WTC11 (cell line): ENCODE data around the gene HPSE. TPM values are rescaled to one million over a fixed set of nuclear protein-coding genes. Genes with fewer than 3 reads are reported as not detected.
"Not testable (repeated sequence)": the region's sequence is repeated elsewhere in the genome, so short reads cannot be mapped to it uniquely, and the experiment has no call there.

Experiments used
- ATAC-seq: fragments of 200-7000 bp; cut with Tn5 transposase; 2 replicates; pipeline ENCODE4 v1.10.0; 2021; ENCODE audit warnings: mild to moderate bottlenecking, moderate library complexity
- CTCF ChIA-PET: fragments of 300-600 bp; sonication (Branson Sonifier 250); formaldehyde crosslinking; loops from one replicate; lab custom pipeline; 2021; ENCODE audit warnings: antibody characterized with exemption; lab: Charles Lee
- POLR2A ChIA-PET: fragments of 350-600 bp; sonication (Branson Sonifier 250); formaldehyde crosslinking; loops from one replicate; lab custom pipeline; 2021; ENCODE audit warnings: antibody characterized with exemption; lab: Charles Lee
- DNase-seq: peaks from one replicate; pipeline ENCODE4 v3.0.0; 2021; ENCODE audit warnings: low spot score
- H3K27ac Mint-ChIP-seq: 2 replicates; pipeline ENCODE4 v1.8.0; 2021; ENCODE audit warnings: mixed read lengths
- H3K27me3 Mint-ChIP-seq: 2 replicates; pipeline ENCODE4 v1.8.0; 2021; ENCODE audit warnings: low read depth, mild to moderate bottlenecking, moderate library complexity, mixed read lengths
- H3K36me3 Mint-ChIP-seq: 2 replicates; pipeline ENCODE4 v1.8.0; 2021; ENCODE audit warnings: mixed read lengths
- H3K4me1 Mint-ChIP-seq: 2 replicates; pipeline ENCODE4 v1.8.0; 2022; ENCODE audit warnings: mixed read lengths
- H3K4me3 Mint-ChIP-seq: 2 replicates; pipeline ENCODE4 v1.8.0; 2021; ENCODE audit warnings: mild to moderate bottlenecking, moderate library complexity, mixed read lengths
- H3K9me3 Mint-ChIP-seq: 2 replicates; pipeline ENCODE4 v1.8.0; 2021; ENCODE audit warnings: mixed read lengths
- EMX1 ChIP-seq: fragments of 250-450 bp; sonication (Bioruptor Pico); IDR thresholded peaks from 2 replicates; pipeline ENCODE4 v1.8.0; 2021; ENCODE audit warnings: mild to moderate bottlenecking
- ERG ChIP-seq: fragments of 250-450 bp; sonication (Bioruptor Pico); IDR thresholded peaks from 2 replicates; pipeline ENCODE4 v1.8.0; 2021; ENCODE audit warnings: mild to moderate bottlenecking
- KAT7 ChIP-seq: sonication (generic); formaldehyde crosslinking; IDR thresholded peaks from 2 replicates; pipeline ENCODE4 v1.8.1; 2023; ENCODE audit warnings: missing genetic modification reagents, mild to moderate bottlenecking, borderline replicate concordance
- MYBL2 ChIP-seq: sonication (generic); formaldehyde crosslinking; IDR thresholded peaks from 2 replicates; pipeline ENCODE4 v1.8.1; 2023; ENCODE audit warnings: mild to moderate bottlenecking, moderate library complexity, missing genetic modification reagents
- NFATC4 ChIP-seq: fragments of 250-450 bp; sonication (Bioruptor Pico); IDR thresholded peaks from 2 replicates; pipeline ENCODE4 v1.9.0; 2021; ENCODE audit warnings: mild to moderate bottlenecking
- NR2C2 ChIP-seq: sonication (generic); formaldehyde crosslinking; IDR thresholded peaks from 2 replicates; pipeline ENCODE4 v1.8.0; 2022; ENCODE audit warnings: mild to moderate bottlenecking, missing genetic modification reagents
- NR3C1 ChIP-seq: sonication (generic); formaldehyde crosslinking; conservative IDR thresholded peaks from 2 replicates; pipeline ENCODE4 v1.8.1; 2023; ENCODE audit warnings: low read depth, mild to moderate bottlenecking, missing genetic modification reagents
- RORB ChIP-seq: fragments of 250-450 bp; sonication (Bioruptor Pico); IDR thresholded peaks from 2 replicates; pipeline ENCODE4 v1.9.0; 2021; ENCODE audit warnings: mild to moderate bottlenecking
- SP1 ChIP-seq: sonication (generic); formaldehyde crosslinking; conservative IDR thresholded peaks from 2 replicates; pipeline ENCODE4 v1.8.1; 2022; ENCODE audit warnings: missing genetic modification reagents
- TEAD1 ChIP-seq: sonication (generic); formaldehyde crosslinking; IDR thresholded peaks from 2 replicates; pipeline ENCODE4 v1.8.0; 2022; ENCODE audit warnings: mild to moderate bottlenecking, missing genetic modification reagents
- ZNF232 ChIP-seq: sonication (generic); formaldehyde crosslinking; IDR thresholded peaks from 2 replicates; pipeline ENCODE4 v1.8.0; 2022; ENCODE audit warnings: mild to moderate bottlenecking, missing genetic modification reagents
- ZNF396 ChIP-seq: fragments of 250-450 bp; sonication (Bioruptor Pico); IDR thresholded peaks from 2 replicates; pipeline ENCODE4 v1.8.0; 2021; ENCODE audit warnings: mild to moderate bottlenecking, moderate library complexity, borderline replicate concordance
- ZNF512 ChIP-seq: sonication (generic); formaldehyde crosslinking; IDR thresholded peaks from 2 replicates; pipeline ENCODE4 v1.8.1; 2022; ENCODE audit warnings: missing genetic modification reagents, borderline replicate concordance
- total RNA-seq: library from RNA; stranded (reverse); gene quantifications from 3 replicates; pipeline ENCODE4 v1.2.3, GENCODE V29; 2021
- TF ChIP-seq, protein P1 (sequence below): fragments of 250-450 bp; sonication (Bioruptor Pico); conservative IDR thresholded peaks from 2 replicates; pipeline ENCODE4 v1.9.0; 2021; ENCODE audit warnings: mild to moderate bottlenecking
- TF ChIP-seq, protein P2 (sequence below): sonication (generic); formaldehyde crosslinking; IDR thresholded peaks from 2 replicates; pipeline ENCODE4 v1.8.1; 2022; ENCODE audit warnings: low read depth, mild to moderate bottlenecking, moderate library complexity, missing genetic modification reagents, borderline replicate concordance
- TF ChIP-seq, protein P3 (sequence below): sonication (generic); formaldehyde crosslinking; IDR thresholded peaks from 2 replicates; pipeline ENCODE4 v1.8.1; 2023; ENCODE audit warnings: mild to moderate bottlenecking, missing genetic modification reagents
- TF ChIP-seq, protein P4 (sequence below): sonication (generic); formaldehyde crosslinking; IDR thresholded peaks from 2 replicates; pipeline ENCODE4 v1.8.0; 2022; ENCODE audit warnings: mild to moderate bottlenecking, missing genetic modification reagents
- TF ChIP-seq, protein P5 (sequence below): fragments of 250-450 bp; sonication (Bioruptor Pico); IDR thresholded peaks from 2 replicates; pipeline ENCODE4 v1.9.0; 2021; ENCODE audit warnings: mild to moderate bottlenecking

Gene HPSE
- total RNA-seq, 1 experiment from 2014 or later = 3.0 TPM

DNA sequence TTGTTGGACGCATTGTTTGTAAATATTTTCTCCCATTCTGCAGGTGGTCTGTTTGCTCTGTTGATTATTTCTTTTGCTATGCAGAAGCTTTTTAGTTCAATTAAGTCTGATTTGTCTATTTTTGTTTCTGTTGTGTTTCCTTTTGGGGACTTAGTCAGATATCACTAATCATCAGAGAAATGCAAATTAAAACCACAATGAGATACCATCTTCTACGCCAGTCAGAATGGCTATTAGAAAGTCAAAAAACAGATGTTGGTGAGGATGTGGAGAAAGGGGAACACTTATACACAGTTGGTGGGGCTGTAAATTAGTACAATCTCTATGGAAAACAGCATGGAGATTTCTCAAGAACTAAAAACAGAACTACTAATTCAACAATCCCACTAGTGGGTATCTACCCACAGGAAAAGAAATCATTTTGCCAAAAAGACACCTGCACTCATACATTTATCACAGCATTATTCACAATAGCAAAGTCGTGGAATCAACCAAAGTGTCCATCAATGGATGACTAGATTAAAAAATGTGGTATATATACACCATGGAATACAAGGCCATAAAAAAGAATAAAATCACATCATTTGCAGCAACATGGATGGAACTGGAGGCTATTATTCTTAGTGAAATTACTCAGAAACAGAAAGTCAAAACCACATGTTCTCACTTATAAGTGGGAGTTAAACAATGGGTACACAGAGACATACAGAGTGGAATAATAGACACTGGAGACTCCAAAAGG is 58.2 kb downstream of the HPSE start (continued):
- TF ChIP-seq, protein P1, sequence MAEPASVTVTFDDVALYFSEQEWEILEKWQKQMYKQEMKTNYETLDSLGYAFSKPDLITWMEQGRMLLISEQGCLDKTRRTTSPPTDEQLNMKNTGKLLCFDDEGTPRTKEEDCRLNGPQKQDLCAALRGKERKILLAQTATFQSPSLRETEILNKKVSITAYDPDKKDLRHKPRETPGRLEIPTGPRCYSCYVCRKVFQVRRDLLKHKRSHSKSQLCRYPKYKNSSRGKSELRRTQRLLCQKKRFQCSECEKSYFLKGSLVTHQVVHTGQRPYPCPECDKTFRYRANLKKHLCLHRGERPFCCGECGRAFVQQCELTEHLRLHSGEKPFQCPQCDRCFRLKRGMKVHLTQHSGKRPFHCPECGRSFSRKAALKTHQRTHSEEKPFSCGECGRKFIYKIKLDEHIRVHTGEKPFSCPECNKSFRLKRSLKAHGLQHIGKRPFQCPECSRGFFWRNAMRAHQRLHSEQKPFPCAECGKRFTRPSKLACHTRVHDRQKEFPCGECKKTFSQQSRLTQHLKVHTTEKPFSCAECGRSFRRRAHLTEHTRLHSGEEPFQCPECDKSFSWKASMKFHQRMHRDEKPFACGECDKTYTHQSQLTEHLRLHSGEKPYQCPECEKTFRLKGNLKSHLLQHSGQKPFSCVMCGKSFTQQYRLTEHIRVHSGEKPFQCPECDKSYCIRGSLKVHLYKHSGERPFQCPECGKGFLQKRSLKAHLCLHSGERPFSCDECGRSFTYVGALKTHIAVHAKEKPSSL (CRISPR knock-in tag) = no peak
- no peak for TF ChIP-seq ZNF232 (CRISPR knock-in tag)
- no peak for TF ChIP-seq KAT7
- TF ChIP-seq, protein P2, sequence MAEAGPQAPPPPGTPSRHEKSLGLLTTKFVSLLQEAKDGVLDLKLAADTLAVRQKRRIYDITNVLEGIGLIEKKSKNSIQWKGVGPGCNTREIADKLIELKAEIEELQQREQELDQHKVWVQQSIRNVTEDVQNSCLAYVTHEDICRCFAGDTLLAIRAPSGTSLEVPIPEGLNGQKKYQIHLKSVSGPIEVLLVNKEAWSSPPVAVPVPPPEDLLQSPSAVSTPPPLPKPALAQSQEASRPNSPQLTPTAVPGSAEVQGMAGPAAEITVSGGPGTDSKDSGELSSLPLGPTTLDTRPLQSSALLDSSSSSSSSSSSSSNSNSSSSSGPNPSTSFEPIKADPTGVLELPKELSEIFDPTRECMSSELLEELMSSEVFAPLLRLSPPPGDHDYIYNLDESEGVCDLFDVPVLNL (CRISPR knock-in tag) = no peak
- TF ChIP-seq NR2C2 (CRISPR knock-in tag) = no peak
- no peak for TF ChIP-seq MYBL2 (CRISPR knock-in tag)
- TF ChIP-seq EMX1 (CRISPR knock-in tag) = no peak
- TF ChIP-seq, protein P3, sequence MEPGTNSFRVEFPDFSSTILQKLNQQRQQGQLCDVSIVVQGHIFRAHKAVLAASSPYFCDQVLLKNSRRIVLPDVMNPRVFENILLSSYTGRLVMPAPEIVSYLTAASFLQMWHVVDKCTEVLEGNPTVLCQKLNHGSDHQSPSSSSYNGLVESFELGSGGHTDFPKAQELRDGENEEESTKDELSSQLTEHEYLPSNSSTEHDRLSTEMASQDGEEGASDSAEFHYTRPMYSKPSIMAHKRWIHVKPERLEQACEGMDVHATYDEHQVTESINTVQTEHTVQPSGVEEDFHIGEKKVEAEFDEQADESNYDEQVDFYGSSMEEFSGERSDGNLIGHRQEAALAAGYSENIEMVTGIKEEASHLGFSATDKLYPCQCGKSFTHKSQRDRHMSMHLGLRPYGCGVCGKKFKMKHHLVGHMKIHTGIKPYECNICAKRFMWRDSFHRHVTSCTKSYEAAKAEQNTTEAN = no peak
- TF ChIP-seq ZNF512 = no peak
- TF ChIP-seq ERG = no peak
- no peak for TF ChIP-seq RORB (CRISPR knock-in tag)
- TF ChIP-seq SP1 = no peak

DNA sequence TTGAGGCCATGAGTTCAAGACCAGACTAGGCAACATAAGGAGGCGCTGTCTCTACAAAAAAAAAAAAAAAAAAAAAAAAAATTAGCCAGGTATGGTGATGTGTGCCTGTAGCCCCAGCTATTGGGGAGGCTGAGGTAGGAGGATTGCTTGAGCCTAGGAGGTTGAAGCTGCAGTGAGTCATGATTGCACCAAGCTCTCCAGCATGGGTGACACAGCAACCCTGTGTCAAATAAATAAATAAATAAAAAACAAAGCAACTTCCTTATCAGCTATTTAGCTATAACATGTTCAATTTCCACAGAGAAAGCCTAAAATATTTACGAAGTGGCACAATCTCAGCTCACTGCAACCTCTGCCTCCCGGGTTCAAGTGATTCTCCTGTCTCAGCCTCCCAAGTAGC is 60.7 kb downstream of the HPSE start:
- H3K36me3 Mint-ChIP-seq, H3K4me3 Mint-ChIP-seq, ATAC-seq, H3K27ac Mint-ChIP-seq, H3K27me3 Mint-ChIP-seq, DNase-seq, H3K9me3 Mint-ChIP-seq, H3K4me1 Mint-ChIP-seq: not testable (repeated sequence)
- ChIA-PET CTCF (interaction anchor here (0.9 to 1.6 kb wide), 3 partner anchors 8 to 21 kb away, joined by 3 to 4 read pairs (median 4); partner anchors contain the start of gene COQ2), POLR2A (interaction anchor here (0.7 kb wide), 1 partner anchor 275 kb away, joined by 6 read pairs; no protein-coding TSS in a partner anchor)

DNA sequence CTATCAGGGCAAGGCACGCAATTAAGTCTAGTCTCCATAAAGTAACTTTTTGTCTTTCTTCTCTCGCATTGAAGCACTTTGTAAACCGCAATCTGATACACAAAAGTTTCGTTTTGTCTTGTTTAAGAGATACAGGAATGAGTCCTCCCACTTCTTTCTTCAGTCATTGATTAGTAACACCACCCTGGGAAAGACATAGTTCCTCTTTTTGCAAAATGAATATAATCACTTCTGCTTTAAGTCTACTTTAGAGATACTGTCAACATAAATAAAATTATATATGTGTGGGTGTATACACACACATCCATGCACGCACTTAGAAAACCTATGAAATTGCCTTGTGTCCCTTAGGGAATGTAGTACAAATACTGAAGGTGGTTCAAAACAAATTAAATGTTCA is 61.7 kb downstream of the HPSE start:
- Mint-ChIP-seq H3K27ac (no peak overlapping the region), H3K4me1 (no peaks in the 10 kb centered on the region), H3K36me3 (peaks cover 4% of the 10 kb centered on the region), H3K27me3 (no peaks in the 10 kb centered on the region), H3K9me3 (no peaks in the 10 kb centered on the region), H3K4me3 (no peak overlapping the region)
- DNase-seq (no peak), ATAC-seq (no peak)
- TF ChIP-seq, protein P4, sequence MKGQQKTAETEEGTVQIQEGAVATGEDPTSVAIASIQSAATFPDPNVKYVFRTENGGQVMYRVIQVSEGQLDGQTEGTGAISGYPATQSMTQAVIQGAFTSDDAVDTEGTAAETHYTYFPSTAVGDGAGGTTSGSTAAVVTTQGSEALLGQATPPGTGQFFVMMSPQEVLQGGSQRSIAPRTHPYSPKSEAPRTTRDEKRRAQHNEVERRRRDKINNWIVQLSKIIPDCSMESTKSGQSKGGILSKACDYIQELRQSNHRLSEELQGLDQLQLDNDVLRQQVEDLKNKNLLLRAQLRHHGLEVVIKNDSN (CRISPR knock-in tag) = no peak
- TF ChIP-seq, protein P1 (CRISPR knock-in tag) = no peak
- no peak for TF ChIP-seq NFATC4 (CRISPR knock-in tag)
- no peak for TF ChIP-seq TEAD1 (CRISPR knock-in tag)
- TF ChIP-seq NR2C2 (CRISPR knock-in tag) = no peak
- no peak for TF ChIP-seq NR3C1 (CRISPR knock-in tag)
- TF ChIP-seq, protein P5, sequence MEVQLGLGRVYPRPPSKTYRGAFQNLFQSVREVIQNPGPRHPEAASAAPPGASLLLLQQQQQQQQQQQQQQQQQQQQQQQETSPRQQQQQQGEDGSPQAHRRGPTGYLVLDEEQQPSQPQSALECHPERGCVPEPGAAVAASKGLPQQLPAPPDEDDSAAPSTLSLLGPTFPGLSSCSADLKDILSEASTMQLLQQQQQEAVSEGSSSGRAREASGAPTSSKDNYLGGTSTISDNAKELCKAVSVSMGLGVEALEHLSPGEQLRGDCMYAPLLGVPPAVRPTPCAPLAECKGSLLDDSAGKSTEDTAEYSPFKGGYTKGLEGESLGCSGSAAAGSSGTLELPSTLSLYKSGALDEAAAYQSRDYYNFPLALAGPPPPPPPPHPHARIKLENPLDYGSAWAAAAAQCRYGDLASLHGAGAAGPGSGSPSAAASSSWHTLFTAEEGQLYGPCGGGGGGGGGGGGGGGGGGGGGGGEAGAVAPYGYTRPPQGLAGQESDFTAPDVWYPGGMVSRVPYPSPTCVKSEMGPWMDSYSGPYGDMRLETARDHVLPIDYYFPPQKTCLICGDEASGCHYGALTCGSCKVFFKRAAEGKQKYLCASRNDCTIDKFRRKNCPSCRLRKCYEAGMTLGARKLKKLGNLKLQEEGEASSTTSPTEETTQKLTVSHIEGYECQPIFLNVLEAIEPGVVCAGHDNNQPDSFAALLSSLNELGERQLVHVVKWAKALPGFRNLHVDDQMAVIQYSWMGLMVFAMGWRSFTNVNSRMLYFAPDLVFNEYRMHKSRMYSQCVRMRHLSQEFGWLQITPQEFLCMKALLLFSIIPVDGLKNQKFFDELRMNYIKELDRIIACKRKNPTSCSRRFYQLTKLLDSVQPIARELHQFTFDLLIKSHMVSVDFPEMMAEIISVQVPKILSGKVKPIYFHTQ (CRISPR knock-in tag) = no peak
- no peak for TF ChIP-seq ZNF396 (CRISPR knock-in tag)
- ChIA-PET CTCF (interaction anchor here (1.6 to 2.0 kb wide), 2 partner anchors 9 to 20 kb away, joined by 4 to 15 read pairs; no protein-coding TSS in a partner anchor), POLR2A (interaction anchor here (0.7 kb wide), 1 partner anchor 276 kb away, joined by 6 read pairs; no protein-coding TSS in a partner anchor)
